Measurements from ENCODE around the gene PLEKHA7. TPM values are rescaled to one million over a fixed set of nuclear protein-coding genes. Genes with fewer than 3 reads are reported as not detected.

The PLEKHA7 gene
- total RNA-seq, 1 experiment from 2014 or later: 7.2 TPM

GRCh38 chr11:16814410-16815046, 199.7 kb downstream of the PLEKHA7 start:
- ChIA-PET POLR2A (no interaction called here), CTCF (no interaction called here), RAD21 (ENCODE audit: low non-redundant PET in 1 of 2, low total read pairs in 2 of 2, uncharacterized antibody in 2 of 2, unreplicated experiment in 2 of 2) (no interaction called here)
- H3K9me2 ChIP-seq (ENCODE audit: insufficient read depth): no peaks in the 10 kb centered on the region
- H3K36me3 ChIP-seq (ENCODE audit: control insufficient read depth in 1 of 2, insufficient read depth in 2 of 2, low read length in 2 of 2): no peaks in the 10 kb centered on the region
- H3K27ac ChIP-seq (ENCODE audit: low read depth, low read length): no peak overlapping the region
- no peak for TF ChIP-seq JUND (IDR thresholded peaks at IDR 0.05)
- no peak for TF ChIP-seq EZH2phosphoT487 (IDR thresholded peaks at IDR 0.05; ENCODE audit: borderline replicate concordance)
- no peak for TF ChIP-seq EGR1 (IDR thresholded peaks at IDR 0.05; ENCODE audit: low read depth)
- TF ChIP-seq ELF1 (IDR thresholded peaks at IDR 0.05; ENCODE audit: borderline replicate concordance, low read depth): no peak
- no peak for TF ChIP-seq ZBTB33 (IDR thresholded peaks at IDR 0.05; ENCODE audit: extremely low read depth, insufficient replicate concordance, low read length)
- no peak for TF ChIP-seq FOSL1 (IDR thresholded peaks at IDR 0.05; ENCODE audit: low read depth)
- TF ChIP-seq CEBPB (IDR thresholded peaks at IDR 0.05; ENCODE audit: low read depth): no peak
- no peak for TF ChIP-seq REST (IDR thresholded peaks at IDR 0.05; ENCODE audit: low read depth)
- no peak for TF ChIP-seq POLR2AphosphoS5 (IDR thresholded peaks at IDR 0.05; ENCODE audit: low read depth, low read length)
- TF ChIP-seq SIN3A (IDR thresholded peaks at IDR 0.05; ENCODE audit: low read depth): no peak
- no peak for TF ChIP-seq SP1 (IDR thresholded peaks at IDR 0.05; ENCODE audit: low read depth)
- no peak for TF ChIP-seq CTCF (IDR thresholded peaks at IDR 0.05 in 2 of 3, conservative IDR thresholded peaks at IDR 0.05 in 1 of 3; ENCODE audit: borderline replicate concordance in 1 of 3, insufficient read depth in 1 of 3, low read depth in 2 of 3, low read length in 2 of 3)
- TF ChIP-seq CBX3 (IDR thresholded peaks at IDR 0.05; ENCODE audit: low read depth): no peak
- TF ChIP-seq EZH2 (IDR thresholded peaks at IDR 0.05): no peak
- TF ChIP-seq TCF7L2 (IDR thresholded peaks at IDR 0.05; ENCODE audit: borderline replicate concordance, extremely low read depth, insufficient read depth, insufficient read length): no peak
- no peak for TF ChIP-seq POLR2A (IDR thresholded peaks at IDR 0.05; ENCODE audit: borderline replicate concordance, extremely low read depth, insufficient read depth, insufficient read length)
- no peak for TF ChIP-seq SRF (IDR thresholded peaks at IDR 0.05; ENCODE audit: low read depth)
- no peak for TF ChIP-seq ATF3 (IDR thresholded peaks at IDR 0.05)
- no peak for TF ChIP-seq RAD21 (IDR thresholded peaks at IDR 0.05; ENCODE audit: low read depth)
- H3K9me3 ChIP-seq (ENCODE audit: control insufficient read depth in 1 of 2, insufficient read depth in 1 of 2, low read depth in 1 of 2, low read length in 2 of 2): no peaks in the 10 kb centered on the region
- DNase-seq (ENCODE audit: low read depth, low spot score): no peak
- intact Hi-C loops (cut with micrococcal nuclease): no loop called here
- H3K4me1 ChIP-seq (ENCODE audit: control insufficient read depth in 1 of 2, insufficient read depth in 2 of 2, low read length in 2 of 2): no peaks in the 10 kb centered on the region; a peak in 1 of 4 replicates
- H3K4me2 ChIP-seq (ENCODE audit: low read length): no peak overlapping the region
- H3K9ac ChIP-seq (ENCODE audit: low read length): no peak overlapping the region
- no peak for ATAC-seq
- BruUV-seq (replicated peaks): no TSS peak
- no peaks in the 10 kb centered on the region for H3K27me3 ChIP-seq (ENCODE audit: insufficient read depth, low read length)
- H3K79me2 ChIP-seq (ENCODE audit: insufficient read depth, low read length): no peaks in the 10 kb centered on the region
- no peaks in the 10 kb centered on the region for H4K20me1 ChIP-seq (ENCODE audit: insufficient read depth)
- H2AFZ ChIP-seq (ENCODE audit: low read depth, low read length, poor library complexity, severe bottlenecking): no peak overlapping the region
- no peak overlapping the region for H3K4me3 ChIP-seq (replicated peaks in 1 of 2; ENCODE audit: low read depth in 1 of 2, low read length in 2 of 2)
